ENCODE results near the gene NLRP2B. TPM values are rescaled to one million over a fixed set of nuclear protein-coding genes. Genes with fewer than 3 reads are reported as not detected.

NLRP2B gene
- total and polyA plus RNA-seq, 2 experiments from 2014 or later, result not detected

DNA sequence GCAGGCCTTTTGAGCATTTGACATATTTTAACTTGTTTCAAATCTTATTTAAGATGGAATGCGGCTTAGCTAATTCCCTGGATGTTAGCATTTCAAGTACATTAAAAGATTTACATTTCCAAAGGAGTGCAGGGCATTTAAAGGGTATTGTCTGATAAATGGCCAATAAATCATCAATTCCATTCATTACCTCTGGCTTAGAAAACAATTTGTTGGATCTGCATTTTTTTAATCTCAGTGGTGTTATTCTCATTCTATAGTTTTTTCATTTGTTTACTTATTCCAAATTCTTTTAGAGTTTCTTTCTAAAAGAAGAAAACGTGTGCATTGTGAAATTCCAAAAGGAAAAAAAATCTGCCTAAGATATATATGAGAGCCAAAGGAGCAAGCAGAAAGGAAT is 1.3 kb upstream of the NLRP2B start:
- no peak for TF ChIP-seq ZNF114 (CRISPR knock-in tag; IDR thresholded peaks at IDR 0.05)
- no peak for TF ChIP-seq STAT1 (IDR thresholded peaks at IDR 0.05; ENCODE audit: unreplicated experiment)
- TF ChIP-seq, protein P1, sequence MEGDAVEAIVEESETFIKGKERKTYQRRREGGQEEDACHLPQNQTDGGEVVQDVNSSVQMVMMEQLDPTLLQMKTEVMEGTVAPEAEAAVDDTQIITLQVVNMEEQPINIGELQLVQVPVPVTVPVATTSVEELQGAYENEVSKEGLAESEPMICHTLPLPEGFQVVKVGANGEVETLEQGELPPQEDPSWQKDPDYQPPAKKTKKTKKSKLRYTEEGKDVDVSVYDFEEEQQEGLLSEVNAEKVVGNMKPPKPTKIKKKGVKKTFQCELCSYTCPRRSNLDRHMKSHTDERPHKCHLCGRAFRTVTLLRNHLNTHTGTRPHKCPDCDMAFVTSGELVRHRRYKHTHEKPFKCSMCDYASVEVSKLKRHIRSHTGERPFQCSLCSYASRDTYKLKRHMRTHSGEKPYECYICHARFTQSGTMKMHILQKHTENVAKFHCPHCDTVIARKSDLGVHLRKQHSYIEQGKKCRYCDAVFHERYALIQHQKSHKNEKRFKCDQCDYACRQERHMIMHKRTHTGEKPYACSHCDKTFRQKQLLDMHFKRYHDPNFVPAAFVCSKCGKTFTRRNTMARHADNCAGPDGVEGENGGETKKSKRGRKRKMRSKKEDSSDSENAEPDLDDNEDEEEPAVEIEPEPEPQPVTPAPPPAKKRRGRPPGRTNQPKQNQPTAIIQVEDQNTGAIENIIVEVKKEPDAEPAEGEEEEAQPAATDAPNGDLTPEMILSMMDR (conservative IDR thresholded peaks at IDR 0.05; ENCODE audit: low read depth in 2 of 2), result no peak
- TF ChIP-seq, protein P2, sequence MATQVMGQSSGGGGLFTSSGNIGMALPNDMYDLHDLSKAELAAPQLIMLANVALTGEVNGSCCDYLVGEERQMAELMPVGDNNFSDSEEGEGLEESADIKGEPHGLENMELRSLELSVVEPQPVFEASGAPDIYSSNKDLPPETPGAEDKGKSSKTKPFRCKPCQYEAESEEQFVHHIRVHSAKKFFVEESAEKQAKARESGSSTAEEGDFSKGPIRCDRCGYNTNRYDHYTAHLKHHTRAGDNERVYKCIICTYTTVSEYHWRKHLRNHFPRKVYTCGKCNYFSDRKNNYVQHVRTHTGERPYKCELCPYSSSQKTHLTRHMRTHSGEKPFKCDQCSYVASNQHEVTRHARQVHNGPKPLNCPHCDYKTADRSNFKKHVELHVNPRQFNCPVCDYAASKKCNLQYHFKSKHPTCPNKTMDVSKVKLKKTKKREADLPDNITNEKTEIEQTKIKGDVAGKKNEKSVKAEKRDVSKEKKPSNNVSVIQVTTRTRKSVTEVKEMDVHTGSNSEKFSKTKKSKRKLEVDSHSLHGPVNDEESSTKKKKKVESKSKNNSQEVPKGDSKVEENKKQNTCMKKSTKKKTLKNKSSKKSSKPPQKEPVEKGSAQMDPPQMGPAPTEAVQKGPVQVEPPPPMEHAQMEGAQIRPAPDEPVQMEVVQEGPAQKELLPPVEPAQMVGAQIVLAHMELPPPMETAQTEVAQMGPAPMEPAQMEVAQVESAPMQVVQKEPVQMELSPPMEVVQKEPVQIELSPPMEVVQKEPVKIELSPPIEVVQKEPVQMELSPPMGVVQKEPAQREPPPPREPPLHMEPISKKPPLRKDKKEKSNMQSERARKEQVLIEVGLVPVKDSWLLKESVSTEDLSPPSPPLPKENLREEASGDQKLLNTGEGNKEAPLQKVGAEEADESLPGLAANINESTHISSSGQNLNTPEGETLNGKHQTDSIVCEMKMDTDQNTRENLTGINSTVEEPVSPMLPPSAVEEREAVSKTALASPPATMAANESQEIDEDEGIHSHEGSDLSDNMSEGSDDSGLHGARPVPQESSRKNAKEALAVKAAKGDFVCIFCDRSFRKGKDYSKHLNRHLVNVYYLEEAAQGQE (IDR thresholded peaks at IDR 0.05; ENCODE audit: unreplicated experiment), result no peak
- no peak for TF ChIP-seq ZNF462 (CRISPR knock-in tag; IDR thresholded peaks at IDR 0.05)
- TF ChIP-seq, protein P3, sequence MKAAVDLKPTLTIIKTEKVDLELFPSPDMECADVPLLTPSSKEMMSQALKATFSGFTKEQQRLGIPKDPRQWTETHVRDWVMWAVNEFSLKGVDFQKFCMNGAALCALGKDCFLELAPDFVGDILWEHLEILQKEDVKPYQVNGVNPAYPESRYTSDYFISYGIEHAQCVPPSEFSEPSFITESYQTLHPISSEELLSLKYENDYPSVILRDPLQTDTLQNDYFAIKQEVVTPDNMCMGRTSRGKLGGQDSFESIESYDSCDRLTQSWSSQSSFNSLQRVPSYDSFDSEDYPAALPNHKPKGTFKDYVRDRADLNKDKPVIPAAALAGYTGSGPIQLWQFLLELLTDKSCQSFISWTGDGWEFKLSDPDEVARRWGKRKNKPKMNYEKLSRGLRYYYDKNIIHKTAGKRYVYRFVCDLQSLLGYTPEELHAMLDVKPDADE (IDR thresholded peaks at IDR 0.05), result no peak
- TF ChIP-seq JUNB (IDR thresholded peaks at IDR 0.05; ENCODE audit: unreplicated experiment), result no peak
- H3F3A ChIP-seq (replicated peaks; ENCODE audit: low read depth), result no peaks in the 10 kb centered on the region
- no peaks in the 10 kb centered on the region for H3K79me2 ChIP-seq (replicated peaks; ENCODE audit: insufficient read depth)
- no peak overlapping the region for H3K4me3 ChIP-seq
- peaks cover 3% of the 10 kb centered on the region for H3K27me3 Mint-ChIP-seq (ENCODE audit: insufficient read depth, low read depth, poor library complexity)
- H4K20me1 ChIP-seq (replicated peaks; ENCODE audit: insufficient read depth), result no peaks in the 10 kb centered on the region
- H3K36me3 ChIP-seq (ENCODE audit: insufficient read depth), result no peaks in the 10 kb centered on the region
- H3K4me1 ChIP-seq (ENCODE audit: insufficient read depth), result peaks cover 4% of the 10 kb centered on the region
- no peak overlapping the region for H2AFZ ChIP-seq
- no peaks in the 10 kb centered on the region for H3K9me2 ChIP-seq (ENCODE audit: insufficient read depth)
- peaks cover 5% of the 10 kb centered on the region for H3K4me1 Mint-ChIP-seq
- no peak overlapping the region for H3K27ac Mint-ChIP-seq
- ATAC-seq (no peak), DNase-seq (ENCODE audit: low spot score) (no peak)
- H3K4me3 Mint-ChIP-seq, result no peak overlapping the region
- H3K27ac ChIP-seq (ENCODE audit: low read depth), result no peak overlapping the region
- peaks cover 21% of the 10 kb centered on the region for H3K9me3 Mint-ChIP-seq
- H3K4me2 ChIP-seq, result 0 out of 2 replicates have a peak overlapping the region, but pooled peaks have one; percentile 27
- peaks cover 4% of the 10 kb centered on the region; the same call in 1 of the 3 replicates for H3K36me3 Mint-ChIP-seq (ENCODE audit: low read depth)
- no peaks in the 10 kb centered on the region for H3K27me3 ChIP-seq (ENCODE audit: insufficient read depth)

All from GM23338 (cell line).